NK-92 treated with Interleukin-12 subunit alpha and Interleukin-12 subunit beta, amount 100 ng/mL, for 24 hours (cell line): ENCODE results near the gene SIRPA.

Experiments
- DNase-seq: peaks from one replicate; lab custom pipeline; 2025; lab: John Stamatoyannopoulos, UW

Gene SIRPA

GRCh38 chr20:1950836-1951235 is 55.6 kb downstream of the SIRPA start:
- no peak for DNase-seq

GRCh38 chr20:1951436-1952115 is 56.4 kb downstream of the SIRPA start:
- DNase-seq = no peak

GRCh38 chr20:1952737-1953530 is 57.7 kb downstream of the SIRPA start:
- DNase-seq = no peak

- peak; percentile 49 for DNase-seq
Observed at GRCh38 chr20:1953621-1954020, 58.4 kb downstream of the SIRPA start.

GRCh38 chr20:1955217-1955616 is 60.0 kb downstream of the SIRPA start:
- no peak for DNase-seq

GRCh38 chr20:1958426-1958825 is 63.2 kb downstream of the SIRPA start:
- DNase-seq = no peak

- DNase-seq = no peak
Observed at GRCh38 chr20:1959156-1959555, 63.9 kb downstream of the SIRPA start.

- DNase-seq = no peak
Observed at GRCh38 chr20:1961374-1961773, 66.2 kb downstream of the SIRPA start.

GRCh38 chr20:1964061-1964460 is 68.9 kb downstream of the SIRPA start:
- DNase-seq = peak; percentile 68

GRCh38 chr20:1964659-1965405 is 69.6 kb downstream of the SIRPA start:
- no peak for DNase-seq

- DNase-seq = peak; percentile 88
Observed at GRCh38 chr20:1965520-1966351, 70.5 kb downstream of the SIRPA start.

GRCh38 chr20:1968964-1969363 is 73.8 kb downstream of the SIRPA start:
- DNase-seq = no peak

GRCh38 chr20:1971893-1972586 is 76.8 kb downstream of the SIRPA start:
- DNase-seq = no peak

- DNase-seq = no peak
Observed at GRCh38 chr20:1973601-1974440, 78.6 kb downstream of the SIRPA start.

GRCh38 chr20:1975291-1975690 is 80.1 kb downstream of the SIRPA start:
- DNase-seq = no peak

GRCh38 chr20:1979106-1979778 is 84.0 kb downstream of the SIRPA start:
- no peak for DNase-seq

GRCh38 chr20:1982686-1983085 is 87.5 kb downstream of the SIRPA start:
- no peak for DNase-seq

GRCh38 chr20:1983301-1983700 is 88.1 kb downstream of the SIRPA start:
- no peak for DNase-seq

- no peak for DNase-seq
Observed at GRCh38 chr20:1987826-1988225, 92.6 kb downstream of the SIRPA start.
